IPS-20b (cell line): ENCODE results near the gene HECTD2.
"Not testable (repeated sequence)": the region's sequence is repeated elsewhere in the genome, so short reads cannot be mapped to it uniquely, and the experiment has no call there.

ENCODE experiments used
- H3K27ac ChIP-seq: one replicate; pipeline ENCODE4 v1.5.1; 2013; ENCODE audit warnings: low read length
- H3K27me3 ChIP-seq: 2 replicates; pipeline ENCODE4 v1.6.1; 2013; ENCODE audit warnings: mild to moderate bottlenecking, low read length, inconsistent platforms; ENCODE audit not compliant: insufficient read depth
- H3K36me3 ChIP-seq: 2 replicates; pipeline ENCODE4 v1.6.1; 2013; ENCODE audit warnings: low read depth, mild to moderate bottlenecking, inconsistent platforms, low read length, moderate library complexity; ENCODE audit not compliant: insufficient read depth
- H3K4me1 ChIP-seq: 2 replicates; pipeline ENCODE4 v1.6.1; 2013; ENCODE audit warnings: mild to moderate bottlenecking, control low read depth, inconsistent platforms, low read length, moderate library complexity; ENCODE audit not compliant: insufficient read depth
- H3K4me3 ChIP-seq: 2 replicates; pipeline ENCODE4 v1.5.1; 2013; ENCODE audit warnings: mild to moderate bottlenecking, low read length, inconsistent platforms
- H3K9ac ChIP-seq: 2 replicates; pipeline ENCODE4 v1.6.1; 2013; ENCODE audit warnings: low read depth, mild to moderate bottlenecking, inconsistent platforms, low read length, moderate library complexity
- H3K9me3 ChIP-seq: 2 replicates; pipeline ENCODE4 v1.6.1; 2013; ENCODE audit warnings: mild to moderate bottlenecking, low read depth, low read length, inconsistent platforms; ENCODE audit not compliant: insufficient read depth

The HECTD2 gene

GRCh38 chr10:91409869-91410637, at the start of gene HECTD2:
TSS of gene HECTD2 (plus strand) at chr10:91410344. CDS start at chr10:91410439, 95 bp downstream.
- peaks cover 45% of the 10 kb centered on the region; the same call in 1 of the 2 replicates for H3K4me1 ChIP-seq
- H3K4me3 ChIP-seq: peak within 1 kb of the TSS; percentile 96

GRCh38 chr10:91360461-91360860, 49.7 kb upstream of the HECTD2 start:
- Histone ChIP-seq H3K27ac (no peak overlapping the region), H3K36me3 (no peaks in the 10 kb centered on the region)

More at GRCh38 chr10:91409869-91410637, at the start of gene HECTD2:
- H3K27me3 ChIP-seq: peaks cover 7% of the 10 kb centered on the region
- no peaks in the 10 kb centered on the region for H3K9me3 ChIP-seq
- H3K9ac ChIP-seq: peak within 1 kb of the TSS; percentile 93
- H3K27ac ChIP-seq: peak within 1 kb of the TSS; percentile 75
- H3K36me3 ChIP-seq: no peaks in the 10 kb centered on the region

GRCh38 chr10:91365519-91365918, 44.6 kb upstream of the HECTD2 start:
- not testable (repeated sequence) for H3K9ac ChIP-seq, H3K9me3 ChIP-seq, H3K27me3 ChIP-seq, H3K36me3 ChIP-seq, H3K4me3 ChIP-seq, H3K4me1 ChIP-seq, H3K27ac ChIP-seq

More at GRCh38 chr10:91360461-91360860, 49.7 kb upstream of the HECTD2 start:
- Histone ChIP-seq H3K4me3 (no peak overlapping the region), H3K4me1 (no peaks in the 10 kb centered on the region), H3K27me3 (no peaks in the 10 kb centered on the region), H3K9ac (no peak overlapping the region), H3K9me3 (no peaks in the 10 kb centered on the region)

GRCh38 chr10:91366704-91367103, 43.4 kb upstream of the HECTD2 start:
- no peak overlapping the region for H3K4me3 ChIP-seq
- no peak overlapping the region for H3K27ac ChIP-seq
- H3K9ac ChIP-seq: no peak overlapping the region
- H3K9me3 ChIP-seq: no peaks in the 10 kb centered on the region
- H3K4me1 ChIP-seq: no peaks in the 10 kb centered on the region
- H3K27me3 ChIP-seq: no peaks in the 10 kb centered on the region
- H3K36me3 ChIP-seq: no peaks in the 10 kb centered on the region

GRCh38 chr10:91367127-91367531, 43.0 kb upstream of the HECTD2 start:
- no peak overlapping the region for H3K4me3 ChIP-seq
- H3K27ac ChIP-seq: no peak overlapping the region
- no peak overlapping the region for H3K9ac ChIP-seq
- H3K9me3 ChIP-seq: no peaks in the 10 kb centered on the region
- no peaks in the 10 kb centered on the region for H3K4me1 ChIP-seq
- no peaks in the 10 kb centered on the region for H3K27me3 ChIP-seq
- no peaks in the 10 kb centered on the region for H3K36me3 ChIP-seq

GRCh38 chr10:91367558-91367957, 42.6 kb upstream of the HECTD2 start:
- H3K36me3 ChIP-seq: no peaks in the 10 kb centered on the region
- no peaks in the 10 kb centered on the region for H3K4me1 ChIP-seq
- no peak overlapping the region for H3K4me3 ChIP-seq
- H3K27ac ChIP-seq: no peak overlapping the region
- H3K9me3 ChIP-seq: no peaks in the 10 kb centered on the region
- H3K9ac ChIP-seq: no peak overlapping the region
- H3K27me3 ChIP-seq: no peaks in the 10 kb centered on the region

GRCh38 chr10:91369978-91370589, 40.1 kb upstream of the HECTD2 start:
- H3K4me3 ChIP-seq: not testable (repeated sequence)

GRCh38 chr10:91374052-91374451, 36.1 kb upstream of the HECTD2 start:
- Histone ChIP-seq H3K36me3 (no peaks in the 10 kb centered on the region), H3K9me3 (peaks cover 5% of the 10 kb centered on the region; the same call in 1 of the 2 replicates), H3K4me3 (no peak overlapping the region), H3K4me1 (no peaks in the 10 kb centered on the region), H3K9ac (no peak overlapping the region), H3K27ac (no peak overlapping the region), H3K27me3 (no peaks in the 10 kb centered on the region)

More at GRCh38 chr10:91369978-91370589, 40.1 kb upstream of the HECTD2 start:
- not testable (repeated sequence) for H3K27ac ChIP-seq, H3K36me3 ChIP-seq, H3K27me3 ChIP-seq, H3K4me1 ChIP-seq, H3K9me3 ChIP-seq, H3K9ac ChIP-seq

GRCh38 chr10:91378061-91378460, 32.1 kb upstream of the HECTD2 start:
- peaks cover 5% of the 10 kb centered on the region; the same call in 1 of the 2 replicates for H3K9me3 ChIP-seq
- no peaks in the 10 kb centered on the region for H3K4me1 ChIP-seq
- no peaks in the 10 kb centered on the region for H3K36me3 ChIP-seq
- H3K4me3 ChIP-seq: no peak overlapping the region
- H3K27me3 ChIP-seq: no peaks in the 10 kb centered on the region
- no peak overlapping the region for H3K9ac ChIP-seq
- no peak overlapping the region for H3K27ac ChIP-seq

GRCh38 chr10:91380873-91381256, 29.3 kb upstream of the HECTD2 start:
- Histone ChIP-seq H3K9me3 (no peaks in the 10 kb centered on the region), H3K36me3 (no peaks in the 10 kb centered on the region), H3K4me3 (no peak overlapping the region), H3K4me1 (no peaks in the 10 kb centered on the region), H3K9ac (no peak overlapping the region), H3K27ac (no peak overlapping the region), H3K27me3 (no peaks in the 10 kb centered on the region)

- no peaks in the 10 kb centered on the region for H3K4me1 ChIP-seq
- no peaks in the 10 kb centered on the region for H3K27me3 ChIP-seq
- H3K36me3 ChIP-seq: no peaks in the 10 kb centered on the region
- no peak overlapping the region for H3K9ac ChIP-seq
- no peak overlapping the region for H3K27ac ChIP-seq
- no peak overlapping the region for H3K4me3 ChIP-seq
- no peaks in the 10 kb centered on the region for H3K9me3 ChIP-seq
These were observed 28.8 kb upstream of the HECTD2 start for GRCh38 chr10:91381257-91381891.
